CD4-positive, alpha-beta T cell treated with Interleukin-6 for 4 hours (primary cell): ENCODE results near the gene ITGA2B.
"Not testable (repeated sequence)": the region's sequence is repeated elsewhere in the genome, so short reads cannot be mapped to it uniquely, and the experiment has no call there.

Source experiments
- DNase-seq: peaks from one replicate; pipeline ENCODE4 v3.0.0-alpha.2; 2020; ENCODE audit warnings: mixed read lengths

The ITGA2B gene

GRCh38 chr17:44390250-44390870 lies 911 bp upstream of the ITGA2B start:
- no peak for DNase-seq

- no peak for DNase-seq
Observed at GRCh38 chr17:44389723-44390202, 314 bp upstream of the ITGA2B start.

GRCh38 chr17:44387804-44388203 lies 1.6 kb downstream of the ITGA2B start:
- no peak for DNase-seq

- no peak for DNase-seq
Observed at GRCh38 chr17:44386182-44386525, 3.3 kb downstream of the ITGA2B start.

GRCh38 chr17:44385287-44386181 lies 3.9 kb downstream of the ITGA2B start:
- DNase-seq, result peak; percentile 90

- DNase-seq, result no peak
Observed at GRCh38 chr17:44384823-44385286, 4.6 kb downstream of the ITGA2B start.

GRCh38 chr17:44384281-44384822 lies 5.1 kb downstream of the ITGA2B start:
- DNase-seq, result no peak

- DNase-seq, result no peak
Observed at GRCh38 chr17:44383861-44384260, 5.6 kb downstream of the ITGA2B start.

GRCh38 chr17:44383363-44383762 lies 6.1 kb downstream of the ITGA2B start:
- no peak for DNase-seq

GRCh38 chr17:44382917-44383316 lies 6.5 kb downstream of the ITGA2B start:
- DNase-seq, result no peak

GRCh38 chr17:44381810-44382305 lies 7.6 kb downstream of the ITGA2B start:
- no peak for DNase-seq

- DNase-seq, result no peak
Observed at GRCh38 chr17:44380767-44381166, 8.7 kb downstream of the ITGA2B start.

GRCh38 chr17:44379887-44380286 lies 9.6 kb downstream of the ITGA2B start:
- no peak for DNase-seq

- no peak for DNase-seq
Observed at GRCh38 chr17:44378171-44378705, 11.2 kb downstream of the ITGA2B start.

- DNase-seq, result no peak
Observed at GRCh38 chr17:44376779-44377178, 12.7 kb downstream of the ITGA2B start.

- no peak for DNase-seq
Observed at GRCh38 chr17:44376124-44376523, 13.3 kb downstream of the ITGA2B start.

- no peak for DNase-seq
Observed at GRCh38 chr17:44375196-44376017, 14.0 kb downstream of the ITGA2B start.

GRCh38 chr17:44374306-44375195 lies 14.9 kb downstream of the ITGA2B start:
- no peak for DNase-seq

- no peak for DNase-seq
Observed at GRCh38 chr17:44372036-44372435, 17.4 kb downstream of the ITGA2B start.

GRCh38 chr17:44369414-44370023 lies 19.9 kb downstream of the ITGA2B start:
- DNase-seq, result not testable (repeated sequence)
